ENCODE measurements around the gene CPPED1. TPM values are rescaled to one million over a fixed set of nuclear protein-coding genes. Genes with fewer than 3 reads are reported as not detected.
A peak's percentile ranks its signal among the peaks of the same experiment; 100 is the strongest.

CPPED1 gene
- total RNA-seq, 1 donor from 2014 or later: 22.7 TPM

GRCh38 chr16:12688951-12689850 is 114.5 kb downstream of the CPPED1 start:
- no peak for DNase-seq (ENCODE audit: low spot score)

- DNase-seq (ENCODE audit: low spot score): no peak
These were observed 117.9 kb downstream of the CPPED1 start for GRCh38 chr16:12685806-12686205.

- no peak for DNase-seq (ENCODE audit: low spot score)
These were observed 121.1 kb downstream of the CPPED1 start for GRCh38 chr16:12682432-12683165.

- DNase-seq (ENCODE audit: low spot score): no peak
These were observed 122.0 kb downstream of the CPPED1 start for GRCh38 chr16:12681653-12682052.

- no peak for DNase-seq (ENCODE audit: low spot score)
These were observed 123.2 kb downstream of the CPPED1 start for GRCh38 chr16:12680531-12680930.

GRCh38 chr16:12679660-12680272 is 123.9 kb downstream of the CPPED1 start:
- DNase-seq (ENCODE audit: low spot score): no peak

GRCh38 chr16:12678983-12679382 is 124.7 kb downstream of the CPPED1 start:
- DNase-seq (ENCODE audit: low spot score): no peak

- no peak for DNase-seq (ENCODE audit: low spot score)
These were observed 126.2 kb downstream of the CPPED1 start for GRCh38 chr16:12677502-12677901.

- no peak for DNase-seq (ENCODE audit: low spot score)
These were observed 127.8 kb downstream of the CPPED1 start for GRCh38 chr16:12675852-12676251.

GRCh38 chr16:12675046-12675445 is 128.6 kb downstream of the CPPED1 start:
- DNase-seq (ENCODE audit: low spot score): no peak

- no peak for DNase-seq (ENCODE audit: low spot score)
These were observed 129.2 kb downstream of the CPPED1 start for GRCh38 chr16:12674524-12674923.

GRCh38 chr16:12674071-12674470 is 129.6 kb downstream of the CPPED1 start:
- DNase-seq (ENCODE audit: low spot score): no peak

- no peak for DNase-seq (ENCODE audit: low spot score)
These were observed 130.2 kb downstream of the CPPED1 start for GRCh38 chr16:12673466-12673865.

- DNase-seq (ENCODE audit: low spot score): no peak
These were observed 130.7 kb downstream of the CPPED1 start for GRCh38 chr16:12672986-12673385.

GRCh38 chr16:12669908-12670307 is 133.8 kb downstream of the CPPED1 start:
- no peak for DNase-seq (ENCODE audit: low spot score)

GRCh38 chr16:12667909-12668308 is 135.8 kb downstream of the CPPED1 start:
- DNase-seq (ENCODE audit: low spot score): no peak

- no peak for DNase-seq (ENCODE audit: low spot score)
These were observed 139.4 kb downstream of the CPPED1 start for GRCh38 chr16:12664164-12664733.

- peak; percentile 41 for DNase-seq (ENCODE audit: low spot score)
These were observed 142.0 kb downstream of the CPPED1 start for GRCh38 chr16:12661656-12662172.

- no peak for DNase-seq (ENCODE audit: low spot score)
These were observed 143.8 kb downstream of the CPPED1 start for GRCh38 chr16:12659871-12660270.

- DNase-seq (ENCODE audit: low spot score): no peak
These were observed 145.2 kb downstream of the CPPED1 start for GRCh38 chr16:12658506-12658905.

- no peak for DNase-seq (ENCODE audit: low spot score)
These were observed 148.2 kb downstream of the CPPED1 start for GRCh38 chr16:12655537-12655936.
